ENCODE measurements around the gene CEP192.

The CEP192 gene

GRCh38 chr18:12990641-12990966, 558 bp upstream of the CEP192 start:
- peaks cover 13% of the 10 kb centered on the region; the same call in 1 of the 2 replicates for H3K4me1 ChIP-seq (ENCODE audit: control insufficient read depth, insufficient read depth, low read length)
- H3K4me3 ChIP-seq (ENCODE audit: low read depth, low read length): peak overlapping the region; percentile 70
- H3K27ac ChIP-seq (ENCODE audit: extremely low read depth, low read depth, low read length): peak overlapping the region; percentile 91
- H3K36me3 ChIP-seq (ENCODE audit: control insufficient read depth in 2 of 2, insufficient read depth in 1 of 2, low read length in 2 of 2): peaks cover 5 to 6% of the 10 kb centered on the region in 2 experiments; a peak in 1 of 3 replicates
- ChIA-PET POLR2A (interaction anchor here (0.6 to 2.5 kb wide), 37 partner anchors 8 to 1577 kb away, joined by 3 to 66 read pairs (median 4); partner anchors contain the start of genes AFG3L2, CEP76, FAM210A and PRELID3A), CTCF (interaction anchor here (0.6 to 1.0 kb wide), 5 partner anchors 17 to 812 kb away, joined by 3 to 6 read pairs (median 3); no protein-coding TSS in a partner anchor)
- no peaks in the 10 kb centered on the region for H3K9me3 ChIP-seq (ENCODE audit: control insufficient read depth, insufficient read depth, low read depth, low read length)
- TF ChIP-seq, protein P1, sequence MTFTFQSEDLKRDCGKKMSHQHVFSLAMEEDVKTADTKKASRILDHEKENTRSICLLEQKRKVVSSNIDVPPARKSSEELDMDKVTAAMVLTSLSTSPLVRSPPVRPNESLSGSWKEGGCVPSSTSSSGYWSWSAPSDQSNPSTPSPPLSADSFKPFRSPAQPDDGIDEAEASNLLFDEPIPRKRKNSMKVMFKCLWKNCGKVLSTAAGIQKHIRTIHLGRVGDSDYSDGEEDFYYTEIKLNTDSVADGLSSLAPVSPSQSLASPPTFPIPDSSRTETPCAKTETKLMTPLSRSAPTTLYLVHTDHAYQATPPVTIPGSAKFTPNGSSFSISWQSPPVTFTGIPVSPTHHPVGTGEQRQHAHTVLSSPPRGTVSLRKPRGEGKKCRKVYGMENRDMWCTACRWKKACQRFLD (tag by site-specific recombination; IDR thresholded peaks at IDR 0.05): no peak
- TF ChIP-seq ZNF658 (tag by site-specific recombination; IDR thresholded peaks at IDR 0.05) (no peak), ZNF558 (tag by site-specific recombination; IDR thresholded peaks at IDR 0.05) (no peak), ZNF335 (tag by site-specific recombination; conservative IDR thresholded peaks at IDR 0.05) (peak; percentile 89; the same call in 1 of the 2 replicates), ZNF621 (tag by site-specific recombination; IDR thresholded peaks at IDR 0.05) (no peak), ZNF239 (tag by site-specific recombination; IDR thresholded peaks at IDR 0.05) (peak; percentile 34; the same call in 1 of the 2 replicates), MZF1 (tag by site-specific recombination; IDR thresholded peaks at IDR 0.05; ENCODE audit: borderline replicate concordance) (0 out of 2 replicates have a peak, but pooled peaks have one; percentile 72), ZNF521 (tag by site-specific recombination; IDR thresholded peaks at IDR 0.05) (no peak), ZNF843 (tag by site-specific recombination; IDR thresholded peaks at IDR 0.05) (no peak), ZNF837 (tag by site-specific recombination; IDR thresholded peaks at IDR 0.05) (no peak), ZNF324 (tag by site-specific recombination; IDR thresholded peaks at IDR 0.05) (0 out of 2 replicates have a peak, but pooled peaks have one; percentile 41), ZFP37 (tag by site-specific recombination; IDR thresholded peaks at IDR 0.05) (no peak), YY2 (tag by site-specific recombination; IDR thresholded peaks at IDR 0.05) (no peak), ZNF133 (tag by site-specific recombination; IDR thresholded peaks at IDR 0.05) (no peak), ZNF366 (tag by site-specific recombination; conservative IDR thresholded peaks at IDR 0.05) (no peak), IKZF3 (tag by site-specific recombination; IDR thresholded peaks at IDR 0.05) (0 out of 2 replicates have a peak, but pooled peaks have one; percentile 13), ZNF174 (tag by site-specific recombination; IDR thresholded peaks at IDR 0.05) (no peak), INSM2 (tag by site-specific recombination; IDR thresholded peaks at IDR 0.05) (no peak), ZBTB49 (tag by site-specific recombination; IDR thresholded peaks at IDR 0.05; ENCODE audit: low read depth) (no peak), ZNF24 (tag by site-specific recombination; IDR thresholded peaks at IDR 0.05) (no peak), WT1 (tag by site-specific recombination; IDR thresholded peaks at IDR 0.05) (no peak), ZNF561 (tag by site-specific recombination; IDR thresholded peaks at IDR 0.05; ENCODE audit: borderline replicate concordance) (0 out of 2 replicates have a peak, but pooled peaks have one; percentile 22), ZNF140 (tag by site-specific recombination; IDR thresholded peaks at IDR 0.05) (no peak), HOXD13 (CRISPR knock-in tag; IDR thresholded peaks at IDR 0.05; ENCODE audit: borderline replicate concordance) (no peak), PRDM1 (tag by site-specific recombination; IDR thresholded peaks at IDR 0.05) (peak; percentile 13)
- TF ChIP-seq, protein P2, sequence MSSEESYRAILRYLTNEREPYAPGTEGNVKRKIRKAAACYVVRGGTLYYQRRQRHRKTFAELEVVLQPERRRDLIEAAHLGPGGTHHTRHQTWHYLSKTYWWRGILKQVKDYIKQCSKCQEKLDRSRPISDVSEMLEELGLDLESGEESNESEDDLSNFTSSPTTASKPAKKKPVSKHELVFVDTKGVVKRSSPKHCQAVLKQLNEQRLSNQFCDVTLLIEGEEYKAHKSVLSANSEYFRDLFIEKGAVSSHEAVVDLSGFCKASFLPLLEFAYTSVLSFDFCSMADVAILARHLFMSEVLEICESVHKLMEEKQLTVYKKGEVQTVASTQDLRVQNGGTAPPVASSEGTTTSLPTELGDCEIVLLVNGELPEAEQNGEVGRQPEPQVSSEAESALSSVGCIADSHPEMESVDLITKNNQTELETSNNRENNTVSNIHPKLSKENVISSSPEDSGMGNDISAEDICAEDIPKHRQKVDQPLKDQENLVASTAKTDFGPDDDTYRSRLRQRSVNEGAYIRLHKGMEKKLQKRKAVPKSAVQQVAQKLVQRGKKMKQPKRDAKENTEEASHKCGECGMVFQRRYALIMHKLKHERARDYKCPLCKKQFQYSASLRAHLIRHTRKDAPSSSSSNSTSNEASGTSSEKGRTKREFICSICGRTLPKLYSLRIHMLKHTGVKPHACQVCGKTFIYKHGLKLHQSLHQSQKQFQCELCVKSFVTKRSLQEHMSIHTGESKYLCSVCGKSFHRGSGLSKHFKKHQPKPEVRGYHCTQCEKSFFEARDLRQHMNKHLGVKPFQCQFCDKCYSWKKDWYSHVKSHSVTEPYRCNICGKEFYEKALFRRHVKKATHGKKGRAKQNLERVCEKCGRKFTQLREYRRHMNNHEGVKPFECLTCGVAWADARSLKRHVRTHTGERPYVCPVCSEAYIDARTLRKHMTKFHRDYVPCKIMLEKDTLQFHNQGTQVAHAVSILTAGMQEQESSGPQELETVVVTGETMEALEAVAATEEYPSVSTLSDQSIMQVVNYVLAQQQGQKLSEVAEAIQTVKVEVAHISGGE (tag by site-specific recombination; conservative IDR thresholded peaks at IDR 0.05; ENCODE audit: low read depth): no peak
- TF ChIP-seq, protein P3, sequence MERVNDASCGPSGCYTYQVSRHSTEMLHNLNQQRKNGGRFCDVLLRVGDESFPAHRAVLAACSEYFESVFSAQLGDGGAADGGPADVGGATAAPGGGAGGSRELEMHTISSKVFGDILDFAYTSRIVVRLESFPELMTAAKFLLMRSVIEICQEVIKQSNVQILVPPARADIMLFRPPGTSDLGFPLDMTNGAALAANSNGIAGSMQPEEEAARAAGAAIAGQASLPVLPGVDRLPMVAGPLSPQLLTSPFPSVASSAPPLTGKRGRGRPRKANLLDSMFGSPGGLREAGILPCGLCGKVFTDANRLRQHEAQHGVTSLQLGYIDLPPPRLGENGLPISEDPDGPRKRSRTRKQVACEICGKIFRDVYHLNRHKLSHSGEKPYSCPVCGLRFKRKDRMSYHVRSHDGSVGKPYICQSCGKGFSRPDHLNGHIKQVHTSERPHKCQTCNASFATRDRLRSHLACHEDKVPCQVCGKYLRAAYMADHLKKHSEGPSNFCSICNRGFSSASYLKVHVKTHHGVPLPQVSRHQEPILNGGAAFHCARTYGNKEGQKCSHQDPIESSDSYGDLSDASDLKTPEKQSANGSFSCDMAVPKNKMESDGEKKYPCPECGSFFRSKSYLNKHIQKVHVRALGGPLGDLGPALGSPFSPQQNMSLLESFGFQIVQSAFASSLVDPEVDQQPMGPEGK (tag by site-specific recombination; IDR thresholded peaks at IDR 0.05): no peak
- TF ChIP-seq, protein P4, sequence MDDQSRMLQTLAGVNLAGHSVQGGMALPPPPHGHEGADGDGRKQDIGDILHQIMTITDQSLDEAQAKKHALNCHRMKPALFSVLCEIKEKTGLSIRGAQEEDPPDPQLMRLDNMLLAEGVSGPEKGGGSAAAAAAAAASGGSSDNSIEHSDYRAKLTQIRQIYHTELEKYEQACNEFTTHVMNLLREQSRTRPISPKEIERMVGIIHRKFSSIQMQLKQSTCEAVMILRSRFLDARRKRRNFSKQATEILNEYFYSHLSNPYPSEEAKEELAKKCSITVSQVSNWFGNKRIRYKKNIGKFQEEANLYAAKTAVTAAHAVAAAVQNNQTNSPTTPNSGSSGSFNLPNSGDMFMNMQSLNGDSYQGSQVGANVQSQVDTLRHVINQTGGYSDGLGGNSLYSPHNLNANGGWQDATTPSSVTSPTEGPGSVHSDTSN (CRISPR knock-in tag; IDR thresholded peaks at IDR 0.05): no peak
